Measurements from ENCODE around the gene ANKRD13A. TPM values are rescaled to one million over a fixed set of nuclear protein-coding genes. Genes with fewer than 3 reads are reported as not detected.
"Not testable (repeated sequence)": the region's sequence is repeated elsewhere in the genome, so short reads cannot be mapped to it uniquely, and the experiment has no call there.

ANKRD13A gene
- total and polyA plus RNA-seq, 3 experiments from 2014 or later: 38.1 to 47.1 (median 41.1) TPM

- H3K9me3 ChIP-seq (ENCODE audit: low read length); H3K9me3 Mint-ChIP-seq; H3K27me3 ChIP-seq (ENCODE audit: insufficient read depth, low read length, poor library complexity, severe bottlenecking); DNase-seq; POLR2A ChIA-PET; H3K4me1 ChIP-seq (ENCODE audit: insufficient read depth, low read length); H3K36me3 ChIP-seq (ENCODE audit: insufficient read depth, low read length); H3K36me3 Mint-ChIP-seq; H3K27ac Mint-ChIP-seq; H3K27me3 Mint-ChIP-seq; CTCF ChIA-PET; H3K27ac ChIP-seq (ENCODE audit: low read depth, low read length); H3K4me1 Mint-ChIP-seq; H3K4me3 Mint-ChIP-seq; H3K4me3 ChIP-seq (ENCODE audit: low read length): not testable (repeated sequence)
Observed at GRCh38 chr12:110056643-110057042, 57.4 kb downstream of the ANKRD13A start.

DNA sequence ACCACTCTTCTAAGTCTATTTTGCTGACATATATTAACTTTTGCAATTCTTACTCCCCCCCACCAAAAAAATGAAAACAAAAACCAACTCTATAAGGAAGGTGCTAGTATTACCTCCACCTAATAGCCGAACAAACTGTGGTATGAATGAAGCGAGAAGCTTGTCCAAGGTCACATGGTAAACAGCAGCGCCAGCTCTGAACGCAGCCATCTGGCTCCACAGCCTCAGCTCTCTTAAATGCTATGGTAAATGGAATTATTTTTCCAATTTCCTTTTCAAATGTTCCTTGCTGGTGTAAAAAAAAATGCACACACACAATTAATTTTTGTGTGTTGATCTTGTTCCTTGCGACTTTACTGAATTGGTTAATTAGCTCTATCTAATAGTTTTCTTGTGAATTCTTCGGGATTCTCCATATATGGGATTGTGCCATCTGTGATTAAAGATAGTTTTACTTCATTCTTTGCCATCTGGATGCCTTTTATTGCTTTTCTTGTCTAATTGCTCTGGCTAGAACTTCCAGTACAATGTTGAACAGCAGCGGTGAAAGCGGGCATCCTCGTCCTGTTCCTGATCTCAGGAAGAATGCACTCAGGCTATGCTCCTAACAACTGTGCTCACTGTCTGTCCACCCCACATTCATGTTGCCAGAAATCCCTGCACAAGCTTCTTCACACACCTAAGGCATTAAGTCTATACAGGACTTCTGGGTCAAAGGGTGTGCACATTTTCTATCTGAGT is 59.8 kb downstream of the ANKRD13A start:
- ChIA-PET POLR2A (no interaction called here), CTCF (no interaction called here)
- no peaks in the 10 kb centered on the region for H3K27me3 ChIP-seq (ENCODE audit: insufficient read depth, low read length, poor library complexity, severe bottlenecking)
- H3K36me3 ChIP-seq (ENCODE audit: insufficient read depth, low read length): no peaks in the 10 kb centered on the region
- H3K27ac Mint-ChIP-seq: no peak overlapping the region
- H3K4me1 Mint-ChIP-seq: peaks cover 0 to 8% (median 0%) of the 10 kb centered on the region in 3 donors
- H3K4me1 ChIP-seq (ENCODE audit: insufficient read depth, low read length): no peaks in the 10 kb centered on the region
- H3K9me3 ChIP-seq (ENCODE audit: low read length): no peaks in the 10 kb centered on the region
- H3K4me3 ChIP-seq (ENCODE audit: low read length): no peak overlapping the region
- no peaks in the 10 kb centered on the region for H3K36me3 Mint-ChIP-seq
- no peak overlapping the region for H3K4me3 Mint-ChIP-seq
- no peaks in the 10 kb centered on the region for H3K9me3 Mint-ChIP-seq
- no peak for DNase-seq
- no peak overlapping the region for H3K27ac ChIP-seq (ENCODE audit: low read depth, low read length)
- H3K27me3 Mint-ChIP-seq: peaks cover 4% of the 10 kb centered on the region in 2 donors

DNA sequence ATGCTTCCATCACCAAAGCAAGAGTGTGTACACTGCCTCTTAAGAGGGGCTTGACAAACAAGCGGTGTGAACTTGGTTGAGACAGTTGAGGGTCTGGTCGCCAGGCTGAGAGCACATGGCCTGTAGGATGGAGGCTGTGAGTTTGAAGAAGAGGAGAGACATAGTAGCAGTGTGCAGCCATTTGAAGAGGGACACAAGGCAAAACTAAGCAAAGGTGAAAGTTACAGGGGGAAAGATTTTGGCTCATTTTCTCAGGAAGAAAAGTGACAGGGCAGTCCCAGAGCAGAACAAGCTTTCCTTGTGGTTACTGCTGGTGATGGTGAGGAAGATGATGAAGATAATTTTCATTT is 60.4 kb downstream of the ANKRD13A start:
- Histone ChIP-seq H3K4me3 (ENCODE audit: low read length) (no peak overlapping the region), H3K9me3 (ENCODE audit: low read length) (no peaks in the 10 kb centered on the region), H3K27me3 (ENCODE audit: insufficient read depth, low read length, poor library complexity, severe bottlenecking) (no peaks in the 10 kb centered on the region), H3K27ac (ENCODE audit: low read depth, low read length) (peak overlapping the region; percentile 67), H3K4me1 (ENCODE audit: insufficient read depth, low read length) (no peaks in the 10 kb centered on the region), H3K36me3 (ENCODE audit: insufficient read depth, low read length) (no peaks in the 10 kb centered on the region)
- no peaks in the 10 kb centered on the region for H3K9me3 Mint-ChIP-seq
- H3K27me3 Mint-ChIP-seq: peaks cover 4% of the 10 kb centered on the region in 2 donors
- H3K4me1 Mint-ChIP-seq: peaks cover 0 to 8% (median 0%) of the 10 kb centered on the region in 3 donors
- CTCF ChIA-PET: no interaction called here
- no peak overlapping the region for H3K4me3 Mint-ChIP-seq
- no peak for DNase-seq
- POLR2A ChIA-PET: no interaction called here
- no peaks in the 10 kb centered on the region for H3K36me3 Mint-ChIP-seq
- H3K27ac Mint-ChIP-seq: peak overlapping the region in 1 of 8 donors; percentile 71

DNA sequence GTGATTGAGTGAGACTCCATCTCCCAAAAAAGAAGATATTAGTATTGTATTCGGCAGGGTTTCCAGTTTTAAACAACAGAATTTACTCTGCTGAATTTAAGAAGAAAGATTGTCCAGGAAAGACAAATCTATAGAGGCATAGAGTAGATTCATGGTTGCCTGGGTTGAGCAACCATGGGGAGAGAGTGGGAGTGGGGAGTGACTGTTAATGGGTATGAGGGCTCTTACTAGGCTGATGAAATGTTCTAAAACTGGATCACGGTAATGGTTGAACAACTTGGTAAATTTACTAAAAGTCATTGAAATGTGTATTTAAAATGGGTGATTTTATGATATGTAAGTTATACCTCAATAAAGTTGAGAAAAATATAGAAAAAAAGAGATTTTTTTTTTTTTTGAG is 63.0 kb downstream of the ANKRD13A start:
- no peaks in the 10 kb centered on the region for H3K9me3 Mint-ChIP-seq
- H3K36me3 Mint-ChIP-seq: no peaks in the 10 kb centered on the region
- ChIA-PET POLR2A (interaction anchor here (0.6 kb wide), 1 partner anchor 217 kb away, joined by 3 read pairs; no protein-coding TSS in a partner anchor), CTCF (no interaction called here)
- no peaks in the 10 kb centered on the region for H3K27me3 ChIP-seq (ENCODE audit: insufficient read depth, low read length, poor library complexity, severe bottlenecking)
- H3K27me3 Mint-ChIP-seq: peaks cover 2 to 4% of the 10 kb centered on the region in 2 donors
- H3K27ac ChIP-seq (ENCODE audit: low read depth, low read length): no peak overlapping the region
- no peak overlapping the region for H3K27ac Mint-ChIP-seq
- H3K9me3 ChIP-seq (ENCODE audit: low read length): no peaks in the 10 kb centered on the region
- peaks cover 0 to 8% (median 0%) of the 10 kb centered on the region in 3 donors for H3K4me1 Mint-ChIP-seq
- H3K4me1 ChIP-seq (ENCODE audit: insufficient read depth, low read length): no peaks in the 10 kb centered on the region
- H3K36me3 ChIP-seq (ENCODE audit: insufficient read depth, low read length): no peaks in the 10 kb centered on the region
- no peak overlapping the region for H3K4me3 ChIP-seq (ENCODE audit: low read length)
- no peak overlapping the region for H3K4me3 Mint-ChIP-seq
- DNase-seq: no peak

DNA sequence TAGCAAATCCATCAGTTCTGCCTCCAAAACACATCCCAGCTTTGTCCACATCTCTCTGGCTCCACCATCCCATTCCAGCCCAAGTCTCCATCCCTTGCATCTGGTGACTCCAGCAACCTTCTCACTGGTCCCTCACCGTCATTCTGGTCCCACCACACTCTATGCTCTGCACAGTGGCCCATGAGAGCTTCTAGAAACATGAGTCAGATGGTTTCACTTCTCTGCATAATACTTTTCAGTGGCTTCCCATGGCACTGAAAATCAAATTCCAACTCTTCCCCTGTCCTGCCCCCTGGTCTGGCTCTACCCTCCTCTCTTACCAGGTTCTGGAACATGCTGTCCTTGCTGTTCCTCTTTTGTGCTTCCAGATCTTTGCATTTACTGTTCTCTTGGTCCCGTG is 66.3 kb downstream of the ANKRD13A start:
- Histone ChIP-seq H3K27me3 (ENCODE audit: insufficient read depth, low read length, poor library complexity, severe bottlenecking) (no peaks in the 10 kb centered on the region), H3K4me1 (ENCODE audit: insufficient read depth, low read length) (no peaks in the 10 kb centered on the region), H3K4me3 (ENCODE audit: low read length) (no peak overlapping the region), H3K9me3 (ENCODE audit: low read length) (no peaks in the 10 kb centered on the region), H3K36me3 (ENCODE audit: insufficient read depth, low read length) (no peaks in the 10 kb centered on the region), H3K27ac (ENCODE audit: low read depth, low read length) (no peak overlapping the region)
- Mint-ChIP-seq H3K9me3 (no peaks in the 10 kb centered on the region), H3K27ac (peak overlapping the region in 2 of 8 donors; percentile 52 to 85), H3K4me1 (peaks cover 0 to 1% (median under 1%) of the 10 kb centered on the region in 3 donors), H3K4me3 (no peak overlapping the region), H3K27me3 (peaks cover 1 to 4% of the 10 kb centered on the region in 2 donors), H3K36me3 (no peaks in the 10 kb centered on the region)
- POLR2A ChIA-PET: no interaction called here
- no peak for DNase-seq
- CTCF ChIA-PET: no interaction called here

- no peak for DNase-seq
- H3K27ac Mint-ChIP-seq: no peak overlapping the region
- peaks cover 3 to 4% of the 10 kb centered on the region in 2 donors for H3K27me3 Mint-ChIP-seq
- Histone ChIP-seq H3K4me1 (ENCODE audit: insufficient read depth, low read length) (no peaks in the 10 kb centered on the region), H3K4me3 (ENCODE audit: low read length) (no peak overlapping the region), H3K27me3 (ENCODE audit: insufficient read depth, low read length, poor library complexity, severe bottlenecking) (no peaks in the 10 kb centered on the region), H3K9me3 (ENCODE audit: low read length) (no peaks in the 10 kb centered on the region), H3K36me3 (ENCODE audit: insufficient read depth, low read length) (no peaks in the 10 kb centered on the region), H3K27ac (ENCODE audit: low read depth, low read length) (no peak overlapping the region)
- no peaks in the 10 kb centered on the region for H3K36me3 Mint-ChIP-seq
- POLR2A ChIA-PET: no interaction called here
- no peaks in the 10 kb centered on the region for H3K9me3 Mint-ChIP-seq
- CTCF ChIA-PET: interaction anchor here (0.9 kb wide), 1 partner anchor 32 kb away, joined by 3 read pairs; no protein-coding TSS in a partner anchor
- H3K4me1 Mint-ChIP-seq: peaks cover 4 to 5% (median 4%) of the 10 kb centered on the region in 3 donors
- H3K4me3 Mint-ChIP-seq: no peak overlapping the region
Observed at GRCh38 chr12:110067531-110067930, 68.3 kb downstream of the ANKRD13A start.

GRCh38 chr12:110068115-110068514 is 68.9 kb downstream of the ANKRD13A start:
- H3K4me1 ChIP-seq (ENCODE audit: insufficient read depth, low read length); H3K27ac Mint-ChIP-seq; H3K4me1 Mint-ChIP-seq; H3K9me3 Mint-ChIP-seq; H3K9me3 ChIP-seq (ENCODE audit: low read length); H3K27me3 ChIP-seq (ENCODE audit: insufficient read depth, low read length, poor library complexity, severe bottlenecking); H3K4me3 Mint-ChIP-seq; POLR2A ChIA-PET; H3K27ac ChIP-seq (ENCODE audit: low read depth, low read length); H3K27me3 Mint-ChIP-seq; DNase-seq; H3K36me3 Mint-ChIP-seq; H3K4me3 ChIP-seq (ENCODE audit: low read length); H3K36me3 ChIP-seq (ENCODE audit: insufficient read depth, low read length): not testable (repeated sequence)
- CTCF ChIA-PET: interaction anchor here (0.9 kb wide), 1 partner anchor 32 kb away, joined by 3 read pairs; no protein-coding TSS in a partner anchor

GRCh38 chr12:110068654-110069053 is 69.4 kb downstream of the ANKRD13A start:
- ChIA-PET POLR2A (no interaction called here), CTCF (no interaction called here)

More at GRCh38 chr12:110068654-110069053, 69.4 kb downstream of the ANKRD13A start:
- H3K4me1 ChIP-seq (ENCODE audit: insufficient read depth, low read length): peaks cover 1% of the 10 kb centered on the region
- Mint-ChIP-seq H3K4me1 (peaks cover 12 to 13% (median 13%) of the 10 kb centered on the region in 3 donors), H3K27me3 (peaks cover 3 to 4% of the 10 kb centered on the region in 2 donors), H3K36me3 (peaks cover 0 to 4% (median 0%) of the 10 kb centered on the region in 3 donors), H3K27ac (no peak overlapping the region), H3K9me3 (no peaks in the 10 kb centered on the region), H3K4me3 (no peak overlapping the region)
- H3K27me3 ChIP-seq (ENCODE audit: insufficient read depth, low read length, poor library complexity, severe bottlenecking): no peaks in the 10 kb centered on the region
- no peak overlapping the region for H3K27ac ChIP-seq (ENCODE audit: low read depth, low read length)
- no peak overlapping the region for H3K4me3 ChIP-seq (ENCODE audit: low read length)
- no peak for DNase-seq
- H3K9me3 ChIP-seq (ENCODE audit: low read length): no peaks in the 10 kb centered on the region
- H3K36me3 ChIP-seq (ENCODE audit: insufficient read depth, low read length): no peaks in the 10 kb centered on the region

Data from CD8-positive, alpha-beta memory T cell (primary cell).